ENCODE measurements around the gene EPB41. TPM values are rescaled to one million over a fixed set of nuclear protein-coding genes. Genes with fewer than 3 reads are reported as not detected.
"Not testable (repeated sequence)": the region's sequence is repeated elsewhere in the genome, so short reads cannot be mapped to it uniquely, and the experiment has no call there.

EPB41 gene
- total RNA-seq, 2 experiments from 2014 or later = 162 to 170 TPM

DNA sequence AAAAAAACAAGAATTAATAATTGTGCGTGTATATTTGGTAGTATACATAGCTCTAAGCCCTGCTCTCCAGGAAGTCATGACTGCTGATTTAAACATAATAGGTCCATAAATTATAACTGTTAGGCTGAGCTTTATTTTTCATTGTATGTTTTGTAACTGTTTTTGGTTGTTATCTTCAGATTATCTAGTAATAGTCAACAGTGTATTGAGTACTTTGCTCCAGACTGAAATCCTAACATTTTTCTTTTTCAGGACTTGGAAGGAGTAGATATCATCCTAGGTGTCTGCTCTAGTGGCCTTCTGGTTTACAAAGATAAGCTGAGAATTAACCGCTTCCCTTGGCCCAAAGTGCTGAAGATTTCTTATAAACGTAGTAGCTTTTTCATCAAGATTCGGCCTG is 118.5 kb downstream of the EPB41 start:
- H3K4me3 Mint-ChIP-seq = no peak overlapping the region
- DNase-seq = no peak
- H3K36me3 Mint-ChIP-seq = peaks cover 10% of the 10 kb centered on the region
- no peaks in the 10 kb centered on the region for H3K9me3 Mint-ChIP-seq
- POLR2A ChIA-PET = interaction anchor here (1.3 to 2.3 kb wide), 3 partner anchors 118 to 151 kb away, joined by 5 to 14 read pairs (median 10); partner anchors contain the start of gene EPB41
- no peak for ATAC-seq (ENCODE audit: low read depth)
- H3K27ac Mint-ChIP-seq = no peak overlapping the region
- no peaks in the 10 kb centered on the region for H3K4me1 Mint-ChIP-seq
- no peaks in the 10 kb centered on the region for H3K27me3 Mint-ChIP-seq

DNA sequence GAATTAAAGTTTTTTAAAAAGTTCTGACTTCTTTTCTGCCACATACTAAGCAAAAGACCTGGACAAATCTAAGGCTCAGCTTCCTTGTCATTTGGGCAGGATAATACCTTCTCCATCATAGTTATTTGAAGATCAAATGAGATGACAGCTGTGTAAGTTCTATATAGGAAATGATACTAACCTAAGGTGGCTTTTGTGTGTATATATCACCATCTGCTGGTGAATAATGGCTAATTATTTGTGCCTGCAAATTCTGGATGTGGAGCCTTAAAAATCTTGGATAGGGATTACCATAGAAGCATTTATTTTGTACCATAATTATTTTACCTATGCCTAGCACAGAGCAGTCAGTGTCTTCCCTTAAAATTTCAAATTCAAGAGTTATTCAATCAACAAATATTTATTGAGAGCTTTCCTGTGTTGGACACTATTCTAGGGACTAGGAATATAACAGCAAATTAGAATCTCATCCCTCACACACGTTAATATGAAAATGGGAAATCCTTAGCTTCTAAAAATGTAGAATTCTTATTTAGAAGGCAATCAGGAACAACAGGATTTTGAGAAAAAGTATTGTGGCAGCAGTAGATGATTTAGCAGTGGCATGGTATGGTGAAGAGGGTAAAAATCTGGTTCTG is 119.6 kb downstream of the EPB41 start:
- H3K9me3 Mint-ChIP-seq = no peaks in the 10 kb centered on the region
- DNase-seq (no peak), ATAC-seq (ENCODE audit: low read depth) (no peak)
- no peaks in the 10 kb centered on the region for H3K27me3 Mint-ChIP-seq
- peaks cover 10% of the 10 kb centered on the region for H3K36me3 Mint-ChIP-seq
- H3K27ac Mint-ChIP-seq = no peak overlapping the region
- POLR2A ChIA-PET = interaction anchor here (0.7 to 2.3 kb wide), 4 partner anchors 119 to 298 kb away, joined by 3 to 14 read pairs (median 8); partner anchors contain the start of genes EPB41 and YTHDF2
- no peak overlapping the region for H3K4me3 Mint-ChIP-seq
- no peaks in the 10 kb centered on the region for H3K4me1 Mint-ChIP-seq

DNA sequence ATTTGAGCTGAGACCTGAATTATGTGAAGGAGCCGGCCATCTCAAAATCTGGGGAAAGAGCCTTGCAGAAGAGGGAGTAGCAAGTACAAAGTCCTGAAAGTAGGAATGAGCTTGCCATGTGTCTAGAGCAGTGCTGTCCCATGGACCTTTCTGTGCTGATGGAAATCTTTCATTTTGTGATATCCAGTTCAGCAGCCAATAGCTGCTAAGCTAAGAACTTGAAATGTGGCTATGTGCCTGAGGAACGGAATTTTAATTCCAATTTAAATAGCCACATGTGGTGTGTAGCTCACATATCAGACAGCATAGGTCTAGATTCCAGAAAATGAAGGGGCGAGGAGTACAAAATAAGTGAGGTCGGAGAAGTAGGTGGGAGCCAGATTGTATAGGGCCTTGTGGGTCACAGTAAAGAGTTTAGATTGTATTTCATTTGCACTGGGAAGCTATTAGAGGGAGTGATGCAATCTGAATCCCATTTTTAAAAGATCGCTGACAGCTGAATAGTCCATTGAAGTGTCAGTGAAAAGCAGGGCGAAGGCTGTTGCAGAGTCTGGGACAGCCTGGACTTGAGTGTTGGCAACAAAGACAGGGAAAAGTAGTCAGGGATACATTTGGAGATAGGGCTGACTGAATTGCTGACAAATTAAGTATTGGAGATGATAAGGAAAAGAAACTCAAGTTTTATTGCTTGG is 129.1 kb downstream of the EPB41 start:
- Mint-ChIP-seq H3K9me3 (no peaks in the 10 kb centered on the region), H3K27me3 (no peaks in the 10 kb centered on the region), H3K4me3 (no peak overlapping the region), H3K36me3 (peaks cover 8% of the 10 kb centered on the region), H3K4me1 (no peaks in the 10 kb centered on the region), H3K27ac (no peak overlapping the region)
- ATAC-seq (ENCODE audit: low read depth) (no peak), DNase-seq (no peak)
- POLR2A ChIA-PET = interaction anchor here (1.0 kb wide), 1 partner anchor 129 kb away, joined by 3 read pairs; the partner anchor contains the start of gene EPB41

DNA sequence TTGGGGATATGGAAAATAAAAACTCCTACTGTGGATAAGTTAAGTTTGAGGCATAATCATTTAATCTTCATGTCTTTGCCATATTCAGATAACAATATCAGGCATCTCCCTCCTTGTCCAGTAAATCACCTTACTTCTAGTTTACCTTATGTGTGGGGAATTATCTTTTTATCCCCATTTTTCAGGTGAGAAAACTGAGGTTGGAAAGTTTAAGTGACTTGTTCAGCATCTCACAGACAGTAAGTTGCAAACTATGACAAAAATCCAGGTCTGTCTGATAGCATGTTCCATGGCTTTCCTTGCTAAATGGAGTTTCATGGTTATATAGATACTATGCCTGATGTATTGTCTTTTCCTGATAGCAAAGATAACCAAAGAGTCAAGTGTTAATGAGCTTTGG is 129.6 kb downstream of the EPB41 start:
- no peaks in the 10 kb centered on the region for H3K9me3 Mint-ChIP-seq
- no peaks in the 10 kb centered on the region for H3K27me3 Mint-ChIP-seq
- no peak for ATAC-seq (ENCODE audit: low read depth)
- no peak for DNase-seq
- H3K4me1 Mint-ChIP-seq = no peaks in the 10 kb centered on the region
- H3K27ac Mint-ChIP-seq = no peak overlapping the region
- POLR2A ChIA-PET = no interaction called here
- H3K36me3 Mint-ChIP-seq = peaks cover 8% of the 10 kb centered on the region
- no peak overlapping the region for H3K4me3 Mint-ChIP-seq

DNA sequence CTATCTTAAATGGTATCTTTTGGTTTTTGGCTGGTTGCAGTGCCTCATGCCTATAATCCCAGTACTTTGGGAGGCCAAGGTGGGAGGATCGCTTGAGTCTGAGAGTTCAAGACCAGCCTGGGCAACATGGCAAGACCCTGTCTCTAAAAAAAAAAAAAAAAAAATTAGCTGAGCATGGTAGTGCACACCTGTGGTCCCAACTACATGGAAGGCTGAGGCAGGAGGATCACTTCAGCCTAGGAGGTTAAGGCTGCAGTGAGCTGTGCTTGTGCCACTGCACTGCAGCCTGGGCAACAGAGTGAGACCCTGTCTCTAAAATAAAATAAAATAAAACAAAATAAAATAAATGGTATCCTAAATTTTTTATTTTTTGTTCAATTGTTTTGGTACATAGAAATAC is 131.3 kb downstream of the EPB41 start:
- H3K4me3 Mint-ChIP-seq; ATAC-seq (ENCODE audit: low read depth); POLR2A ChIA-PET; H3K9me3 Mint-ChIP-seq; H3K27me3 Mint-ChIP-seq; H3K27ac Mint-ChIP-seq; DNase-seq; H3K36me3 Mint-ChIP-seq; H3K4me1 Mint-ChIP-seq: not testable (repeated sequence)

DNA sequence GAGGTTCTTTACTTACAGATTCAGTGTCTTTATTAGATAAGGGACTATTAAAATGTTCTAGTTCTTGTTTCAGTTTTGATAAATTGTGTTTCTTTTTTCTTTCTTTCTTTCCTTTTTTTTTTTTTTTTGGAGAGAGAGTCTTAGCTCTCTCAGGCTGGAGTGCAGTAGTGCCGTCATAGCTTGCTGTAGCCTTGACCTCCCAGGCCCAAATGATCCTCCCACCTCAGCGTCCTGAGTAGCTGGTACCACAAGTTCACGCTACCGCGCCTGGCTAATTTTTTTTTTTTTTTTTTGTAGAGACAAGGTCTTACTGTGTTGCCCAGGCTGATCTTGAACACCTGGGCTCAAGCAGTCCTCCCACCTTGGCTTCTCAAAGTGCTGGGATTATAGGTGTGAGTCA is 132.8 kb downstream of the EPB41 start:
- H3K4me3 Mint-ChIP-seq = no peak overlapping the region
- POLR2A ChIA-PET = no interaction called here
- ATAC-seq (ENCODE audit: low read depth) (no peak), DNase-seq (no peak)
- no peak overlapping the region for H3K27ac Mint-ChIP-seq
- H3K27me3 Mint-ChIP-seq = no peaks in the 10 kb centered on the region
- no peaks in the 10 kb centered on the region for H3K4me1 Mint-ChIP-seq
- peaks cover 4% of the 10 kb centered on the region for H3K36me3 Mint-ChIP-seq
- H3K9me3 Mint-ChIP-seq = no peaks in the 10 kb centered on the region

DNA sequence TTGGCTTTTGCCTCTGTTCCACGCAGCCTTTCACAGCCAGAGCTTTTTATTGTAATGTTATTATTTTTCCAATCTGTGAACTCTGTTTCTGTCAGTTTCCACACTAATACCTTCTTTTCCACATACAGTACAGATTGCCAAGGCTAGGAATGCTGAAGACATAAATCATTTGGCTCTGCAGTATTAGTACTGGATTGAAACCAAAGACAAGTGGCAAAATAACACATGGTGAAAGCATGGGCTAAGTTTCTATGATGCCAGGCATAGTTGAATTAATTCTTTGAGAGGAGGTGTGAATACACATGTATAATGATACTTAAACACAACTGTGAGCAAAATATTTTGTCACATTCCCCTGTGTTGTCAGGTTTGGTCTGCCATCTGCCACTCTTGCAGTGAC is 135.8 kb downstream of the EPB41 start:
- H3K27me3 Mint-ChIP-seq = no peaks in the 10 kb centered on the region
- DNase-seq (no peak), ATAC-seq (ENCODE audit: low read depth) (no peak)
- H3K36me3 Mint-ChIP-seq = peaks cover 2% of the 10 kb centered on the region
- no peak overlapping the region for H3K27ac Mint-ChIP-seq
- POLR2A ChIA-PET = no interaction called here
- no peaks in the 10 kb centered on the region for H3K4me1 Mint-ChIP-seq
- H3K4me3 Mint-ChIP-seq = no peak overlapping the region
- no peaks in the 10 kb centered on the region for H3K9me3 Mint-ChIP-seq

DNA sequence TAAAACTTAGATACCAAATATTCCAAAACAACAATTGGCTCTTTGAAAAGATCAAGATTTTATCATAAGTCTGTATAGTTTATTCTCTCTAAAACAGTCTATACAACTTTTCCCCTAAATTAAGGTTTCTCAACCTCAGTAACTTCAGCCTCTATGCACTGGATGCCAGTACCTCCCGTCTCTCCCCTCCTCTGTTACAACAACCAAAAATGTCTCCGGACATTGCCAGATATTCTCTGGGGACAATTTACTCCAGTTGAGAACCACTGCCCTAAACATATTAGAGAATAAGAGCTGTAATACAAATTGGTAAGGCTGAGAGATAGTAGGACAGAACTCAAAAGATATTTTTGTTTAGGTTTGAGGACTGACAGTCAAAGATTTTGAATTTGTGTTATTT is 137.7 kb downstream of the EPB41 start:
- DNase-seq (no peak), ATAC-seq (ENCODE audit: low read depth) (no peak)
- Mint-ChIP-seq H3K9me3 (no peaks in the 10 kb centered on the region), H3K27me3 (no peaks in the 10 kb centered on the region), H3K36me3 (peaks cover 2% of the 10 kb centered on the region), H3K4me3 (no peak overlapping the region), H3K27ac (no peak overlapping the region), H3K4me1 (no peaks in the 10 kb centered on the region)
- POLR2A ChIA-PET = no interaction called here

DNA sequence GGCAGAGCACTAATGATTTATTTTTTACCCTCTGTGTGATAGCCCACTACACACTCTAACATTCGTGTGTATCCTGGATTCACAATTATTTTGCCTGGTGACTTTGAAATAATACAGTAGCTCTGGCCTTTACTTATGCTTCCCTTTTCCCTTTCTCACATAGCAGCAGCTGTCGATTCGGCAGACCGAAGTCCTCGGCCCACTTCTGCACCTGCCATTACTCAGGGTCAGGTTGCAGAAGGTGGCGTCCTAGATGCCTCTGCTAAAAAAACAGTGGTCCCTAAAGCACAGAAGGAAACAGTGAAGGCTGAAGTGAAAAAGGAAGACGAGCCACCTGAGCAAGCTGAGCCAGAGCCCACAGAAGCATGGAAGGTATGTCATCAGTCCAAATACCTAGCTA is 138.6 kb downstream of the EPB41 start:
- no peak overlapping the region for H3K4me3 Mint-ChIP-seq
- POLR2A ChIA-PET = no interaction called here
- peaks cover 3% of the 10 kb centered on the region for H3K4me1 Mint-ChIP-seq
- H3K36me3 Mint-ChIP-seq = peaks cover 2% of the 10 kb centered on the region
- H3K9me3 Mint-ChIP-seq = no peaks in the 10 kb centered on the region
- no peak overlapping the region for H3K27ac Mint-ChIP-seq
- DNase-seq (no peak), ATAC-seq (ENCODE audit: low read depth) (no peak)
- no peaks in the 10 kb centered on the region for H3K27me3 Mint-ChIP-seq

DNA sequence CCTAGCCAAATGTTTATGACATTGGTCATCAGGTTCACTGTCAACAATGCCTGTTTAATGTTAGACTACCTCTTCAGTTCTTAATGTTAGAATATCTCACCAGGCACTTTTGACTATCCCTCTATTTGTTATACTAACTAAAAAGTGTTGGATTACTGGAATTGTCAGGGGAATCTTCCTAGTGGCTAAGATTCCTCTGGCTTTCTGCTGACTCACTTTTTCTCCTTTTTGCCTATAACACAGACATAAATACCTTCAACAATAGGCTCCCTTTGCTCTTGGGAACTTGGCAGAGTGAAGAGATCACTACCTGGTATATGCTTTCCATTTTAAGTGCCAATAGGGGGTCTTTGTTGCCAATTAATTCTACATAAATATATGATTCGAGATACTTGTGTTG is 140.8 kb downstream of the EPB41 start:
- peaks cover 3% of the 10 kb centered on the region for H3K4me1 Mint-ChIP-seq
- H3K4me3 Mint-ChIP-seq = no peak overlapping the region
- H3K27me3 Mint-ChIP-seq = no peaks in the 10 kb centered on the region
- no peak overlapping the region for H3K27ac Mint-ChIP-seq
- no peak for ATAC-seq (ENCODE audit: low read depth)
- H3K36me3 Mint-ChIP-seq = peaks cover under 1% of the 10 kb centered on the region
- DNase-seq = no peak
- POLR2A ChIA-PET = interaction anchor here (0.7 kb wide), 1 partner anchor 198 kb away, joined by 6 read pairs; no protein-coding TSS in a partner anchor
- H3K9me3 Mint-ChIP-seq = no peaks in the 10 kb centered on the region

DNA sequence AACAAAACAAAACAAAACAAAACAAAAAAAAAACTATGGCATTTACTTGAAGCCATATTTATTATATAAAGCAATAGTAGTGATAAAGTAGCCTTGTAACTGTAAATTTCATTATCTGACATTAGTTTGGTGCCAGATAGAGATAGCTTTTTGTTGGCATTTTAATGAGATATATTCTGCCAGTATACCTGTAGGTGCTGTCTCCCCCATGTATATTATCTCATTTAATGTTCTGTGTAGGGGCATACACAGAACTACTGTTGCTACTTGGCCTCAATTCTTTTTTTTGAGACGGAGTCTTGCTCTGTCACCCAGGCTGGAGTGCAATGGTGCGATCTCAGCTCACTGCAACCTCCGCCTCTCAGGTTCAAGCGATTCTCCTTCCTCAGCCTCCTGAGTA is 141.9 kb downstream of the EPB41 start:
- Mint-ChIP-seq H3K27me3 (no peaks in the 10 kb centered on the region), H3K9me3 (no peaks in the 10 kb centered on the region), H3K4me1 (peaks cover 3% of the 10 kb centered on the region), H3K4me3 (no peak overlapping the region), H3K36me3 (no peaks in the 10 kb centered on the region), H3K27ac (no peak overlapping the region)
- POLR2A ChIA-PET = no interaction called here
- no peak for ATAC-seq (ENCODE audit: low read depth)
- DNase-seq = no peak

DNA sequence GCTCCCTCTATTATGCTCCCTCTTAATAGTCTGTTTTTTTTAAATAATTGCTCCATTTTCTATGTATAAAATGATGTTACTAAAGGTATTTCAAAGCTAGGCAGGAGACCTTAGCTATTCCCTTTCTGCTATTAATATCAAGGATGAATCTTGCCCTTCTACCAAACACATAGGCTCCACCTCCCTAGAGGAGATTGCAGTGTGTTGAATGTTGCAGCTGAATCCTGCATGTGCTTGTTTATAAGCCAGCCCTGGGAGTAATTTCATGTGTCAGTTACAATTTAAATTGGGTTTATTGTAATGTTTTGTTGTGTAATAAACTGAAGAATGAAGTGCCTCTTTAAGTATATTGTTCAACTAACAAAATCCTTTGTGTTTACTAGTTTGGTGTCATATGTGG is 143.3 kb downstream of the EPB41 start:
- H3K27ac Mint-ChIP-seq = no peak overlapping the region
- H3K9me3 Mint-ChIP-seq = no peaks in the 10 kb centered on the region
- POLR2A ChIA-PET = no interaction called here
- H3K27me3 Mint-ChIP-seq = no peaks in the 10 kb centered on the region
- no peak overlapping the region for H3K4me3 Mint-ChIP-seq
- peaks cover 10% of the 10 kb centered on the region for H3K4me1 Mint-ChIP-seq
- no peak for DNase-seq
- no peaks in the 10 kb centered on the region for H3K36me3 Mint-ChIP-seq
- ATAC-seq (ENCODE audit: low read depth) = no peak

DNA sequence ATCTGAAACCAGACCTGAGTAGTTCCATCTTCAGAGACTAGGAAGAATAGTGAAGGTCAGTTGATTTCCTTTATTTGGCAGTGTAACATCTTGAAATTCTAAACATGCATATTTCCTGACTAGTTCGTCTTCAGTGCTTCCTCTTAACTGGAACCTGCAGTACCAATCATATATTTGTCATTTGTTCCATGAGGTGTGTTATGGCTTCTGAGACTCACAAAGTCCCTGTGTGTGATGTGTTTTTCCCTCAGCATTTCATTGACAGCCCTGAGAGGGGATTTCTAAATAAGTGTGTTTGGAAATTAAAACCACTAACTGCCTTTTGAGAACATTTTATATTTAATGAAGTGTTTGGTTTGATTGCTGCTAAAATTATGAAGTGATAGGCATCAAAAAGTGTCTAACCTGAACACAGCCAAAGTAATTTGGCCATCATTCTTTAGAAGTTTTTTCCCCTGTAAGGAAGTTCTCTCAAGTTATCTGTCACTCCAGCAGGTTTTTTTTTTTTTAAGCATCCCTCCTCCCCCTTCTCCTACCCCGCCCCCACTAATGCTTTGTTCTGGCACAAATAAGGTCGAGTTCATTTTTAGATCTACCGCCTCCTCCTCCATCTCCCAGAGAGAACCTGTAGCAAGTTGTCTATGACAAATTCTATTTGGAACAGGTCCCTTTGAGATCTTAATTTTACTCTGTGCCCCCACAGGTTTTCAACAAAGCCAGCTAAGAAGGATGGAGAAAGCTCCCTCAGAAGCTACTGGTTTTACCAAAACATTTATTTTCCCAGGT is 148.0 kb downstream of the EPB41 start:
- H3K4me1 Mint-ChIP-seq = peaks cover 13% of the 10 kb centered on the region
- no peaks in the 10 kb centered on the region for H3K27me3 Mint-ChIP-seq
- POLR2A ChIA-PET = interaction anchor here (1.2 kb wide), 1 partner anchor 287 kb away, joined by 3 read pairs; no protein-coding TSS in a partner anchor
- H3K36me3 Mint-ChIP-seq = peaks cover 5% of the 10 kb centered on the region
- no peak for ATAC-seq (ENCODE audit: low read depth)
- H3K4me3 Mint-ChIP-seq = no peak overlapping the region
- no peaks in the 10 kb centered on the region for H3K9me3 Mint-ChIP-seq
- DNase-seq = no peak
- no peak overlapping the region for H3K27ac Mint-ChIP-seq
